ENCODE data around the gene ARRDC4. TPM values are rescaled to one million over a fixed set of nuclear protein-coding genes. Genes with fewer than 3 reads are reported as not detected.
A peak's percentile ranks its signal among the peaks of the same experiment; 100 is the strongest.

Gene ARRDC4
- polyA plus RNA-seq, 1 donor from 2014 or later: 0.90 TPM

- peaks cover 4% of the 10 kb centered on the region for H3K27me3 Mint-ChIP-seq
- peaks cover 2 to 12% (median 7%) of the 10 kb centered on the region in 3 donors for H3K9me3 Mint-ChIP-seq
- peaks cover 2% of the 10 kb centered on the region for H3K36me3 Mint-ChIP-seq
- H3K4me3 Mint-ChIP-seq: no peak overlapping the region
- no peak overlapping the region for H3K27ac Mint-ChIP-seq
- H3K4me1 Mint-ChIP-seq: peaks cover 0 to 6% (median 0%) of the 10 kb centered on the region in 3 donors
These were observed 5.5 kb upstream of the ARRDC4 start for GRCh38 chr15:97955035-97955434.

GRCh38 chr15:97955529-97955928 lies 5.0 kb upstream of the ARRDC4 start:
- peaks cover 0 to 7% (median 0%) of the 10 kb centered on the region in 3 donors for H3K4me1 Mint-ChIP-seq
- H3K27ac Mint-ChIP-seq: no peak overlapping the region
- peaks cover 8% of the 10 kb centered on the region for H3K27me3 Mint-ChIP-seq
- H3K9me3 Mint-ChIP-seq: peaks cover 4 to 12% (median 7%) of the 10 kb centered on the region in 3 donors
- H3K36me3 Mint-ChIP-seq: peaks cover 2% of the 10 kb centered on the region
- no peak overlapping the region for H3K4me3 Mint-ChIP-seq

DNA sequence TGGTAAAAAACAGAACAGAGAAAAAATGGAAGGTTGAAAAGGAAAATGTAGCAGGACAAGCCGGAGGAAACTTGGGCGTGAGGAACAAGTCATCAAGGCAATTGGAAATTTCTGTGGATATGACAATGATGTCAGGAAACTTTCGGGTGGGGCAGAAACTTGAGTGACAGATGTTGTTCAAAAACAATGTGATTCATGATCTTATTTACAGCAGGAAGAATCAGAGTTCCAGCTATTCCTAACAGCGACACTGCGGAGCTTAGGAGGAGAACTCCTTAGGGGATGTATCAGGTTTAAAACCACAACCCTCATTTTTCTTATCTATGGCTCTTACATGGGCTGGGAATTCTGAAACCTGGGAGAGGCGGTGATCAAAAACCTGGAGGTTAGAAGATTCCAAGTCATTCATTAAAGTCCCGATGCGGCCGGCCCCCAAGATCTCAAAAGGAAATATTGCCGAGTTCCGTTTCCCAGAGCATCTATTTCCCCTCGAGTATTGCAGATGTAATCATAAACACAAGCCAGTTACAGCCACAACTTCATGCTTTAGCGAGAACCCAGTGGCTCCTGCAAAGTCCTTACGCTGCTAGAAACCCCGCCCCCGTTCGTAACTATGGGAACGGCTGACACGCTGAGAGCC lies 659 bp upstream of the ARRDC4 start:
- Mint-ChIP-seq H3K4me1 (peaks cover 0 to 19% (median 0%) of the 10 kb centered on the region in 3 donors), H3K27ac (peak overlapping the region; percentile 45 to 95 (median 45)), H3K4me3 (peak overlapping the region; percentile 52 to 87 (median 81)), H3K27me3 (peaks cover 12% of the 10 kb centered on the region), H3K36me3 (peaks cover 2% of the 10 kb centered on the region), H3K9me3 (peaks cover 4 to 9% (median 6%) of the 10 kb centered on the region in 3 donors)

- Mint-ChIP-seq H3K27me3 (peaks cover 12% of the 10 kb centered on the region), H3K9me3 (peaks cover 0 to 1% (median 0%) of the 10 kb centered on the region in 3 donors), H3K4me3 (peak overlapping the region; percentile 48 to 79 (median 71)), H3K27ac (peak overlapping the region in 1 of 3 donors; percentile 73), H3K36me3 (peaks cover 3% of the 10 kb centered on the region), H3K4me1 (peaks cover 0 to 19% (median 0%) of the 10 kb centered on the region in 3 donors)
These were observed 808 bp downstream of the ARRDC4 start for GRCh38 chr15:97961067-97961954.

DNA sequence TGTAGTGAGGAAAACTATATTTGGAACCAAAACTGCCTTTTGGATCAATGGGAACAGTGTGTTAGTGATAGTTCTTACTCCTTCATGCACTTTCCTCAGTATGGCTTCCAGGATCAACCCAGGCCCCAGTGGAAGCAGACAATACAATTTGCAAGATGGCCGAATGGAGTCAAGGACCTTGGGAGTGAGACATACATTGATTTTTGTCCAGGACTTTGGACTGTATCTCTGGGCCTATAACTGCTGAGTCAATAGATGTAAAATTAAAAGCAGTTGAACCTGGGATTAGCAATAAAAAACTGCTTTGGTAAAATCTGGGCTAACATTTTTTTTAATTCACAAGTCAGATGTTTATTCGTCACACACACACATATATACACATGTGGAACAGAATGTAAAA lies 1.8 kb downstream of the ARRDC4 start:
- H3K27ac Mint-ChIP-seq: no peak overlapping the region
- peaks cover 12% of the 10 kb centered on the region for H3K27me3 Mint-ChIP-seq
- peak overlapping the region in 3 of 4 donors; percentile 8 to 48 (median 21) for H3K4me3 Mint-ChIP-seq
- H3K9me3 Mint-ChIP-seq: peaks cover 0 to 1% (median 0%) of the 10 kb centered on the region in 3 donors
- H3K36me3 Mint-ChIP-seq: peaks cover 3% of the 10 kb centered on the region
- H3K4me1 Mint-ChIP-seq: peaks cover 0 to 19% (median 0%) of the 10 kb centered on the region in 3 donors

GRCh38 chr15:97963779-97964178 lies 3.3 kb downstream of the ARRDC4 start:
- Mint-ChIP-seq H3K4me1 (peaks cover 0 to 19% (median 0%) of the 10 kb centered on the region in 3 donors), H3K36me3 (peaks cover 3% of the 10 kb centered on the region), H3K27ac (no peak overlapping the region), H3K9me3 (peaks cover 0 to 1% (median 0%) of the 10 kb centered on the region in 3 donors), H3K27me3 (peaks cover 11% of the 10 kb centered on the region), H3K4me3 (peak overlapping the region in 1 of 4 donors; percentile 14)

GRCh38 chr15:97966246-97966645 lies 5.7 kb downstream of the ARRDC4 start:
- Mint-ChIP-seq H3K36me3 (peaks cover 3% of the 10 kb centered on the region), H3K27me3 (peaks cover 4% of the 10 kb centered on the region), H3K4me3 (no peak overlapping the region), H3K9me3 (no peaks in the 10 kb centered on the region), H3K27ac (no peak overlapping the region), H3K4me1 (peaks cover 0 to 12% (median 0%) of the 10 kb centered on the region in 3 donors)

DNA sequence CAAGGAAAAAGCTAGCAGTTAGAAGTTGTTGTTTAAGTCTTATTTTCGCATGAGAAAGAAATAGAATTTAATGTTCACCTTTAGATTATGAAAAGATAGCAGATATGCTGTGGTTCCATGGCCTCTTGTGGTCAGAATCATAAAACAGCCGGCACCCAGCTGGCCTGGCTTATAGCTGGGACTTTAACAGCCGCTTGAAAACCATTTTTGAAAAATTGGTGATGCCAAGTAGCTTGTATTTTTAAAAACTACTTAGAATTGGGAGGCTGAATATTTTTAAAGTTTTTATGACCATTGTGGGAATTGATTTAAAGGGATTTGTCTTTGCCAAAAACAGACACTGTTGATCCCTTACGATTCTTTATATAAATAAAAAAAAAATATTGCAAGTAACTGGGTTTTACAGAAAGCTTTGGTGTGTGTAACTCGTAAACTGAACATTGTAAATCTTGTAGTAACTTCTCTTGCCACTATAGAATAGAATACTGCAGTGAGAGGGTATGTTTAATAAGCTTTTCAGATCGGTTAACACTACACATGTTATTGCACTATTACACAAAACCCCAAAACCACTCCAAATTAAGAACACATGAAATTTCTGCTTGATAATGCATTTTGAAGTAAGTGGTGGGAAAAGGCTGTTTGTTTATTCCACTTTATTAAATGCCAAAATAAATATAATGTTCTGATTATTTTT lies 6.6 kb downstream of the ARRDC4 start:
- no peaks in the 10 kb centered on the region for H3K27me3 Mint-ChIP-seq
- H3K36me3 Mint-ChIP-seq: peaks cover 3% of the 10 kb centered on the region
- no peak overlapping the region for H3K4me3 Mint-ChIP-seq
- no peak overlapping the region for H3K27ac Mint-ChIP-seq
- peaks cover 0 to 8% (median 0%) of the 10 kb centered on the region in 3 donors for H3K4me1 Mint-ChIP-seq
- no peaks in the 10 kb centered on the region for H3K9me3 Mint-ChIP-seq

DNA sequence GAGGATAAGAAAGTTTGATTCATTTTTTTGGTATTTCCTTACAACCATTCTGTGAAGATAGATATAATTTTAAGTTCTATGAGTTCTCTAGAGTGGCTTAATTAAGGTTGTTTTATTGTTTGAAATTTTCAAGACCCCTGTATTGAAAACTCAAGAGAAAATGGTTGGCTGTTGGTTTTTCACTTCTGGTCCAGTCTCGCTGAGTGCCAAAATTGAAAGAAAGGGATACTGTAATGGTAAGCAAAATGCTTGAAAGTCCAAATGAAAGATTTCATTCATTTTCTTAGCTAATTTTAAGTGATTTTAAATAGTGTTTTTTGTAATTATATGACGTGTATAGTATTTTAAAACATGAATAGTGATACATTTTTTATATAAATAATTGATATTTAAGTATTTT lies 7.4 kb downstream of the ARRDC4 start:
- Mint-ChIP-seq H3K36me3 (peaks cover 3% of the 10 kb centered on the region), H3K9me3 (no peaks in the 10 kb centered on the region), H3K4me3 (no peak overlapping the region), H3K27ac (no peak overlapping the region), H3K4me1 (peaks cover 0 to 8% (median 0%) of the 10 kb centered on the region in 3 donors), H3K27me3 (no peaks in the 10 kb centered on the region)

DNA sequence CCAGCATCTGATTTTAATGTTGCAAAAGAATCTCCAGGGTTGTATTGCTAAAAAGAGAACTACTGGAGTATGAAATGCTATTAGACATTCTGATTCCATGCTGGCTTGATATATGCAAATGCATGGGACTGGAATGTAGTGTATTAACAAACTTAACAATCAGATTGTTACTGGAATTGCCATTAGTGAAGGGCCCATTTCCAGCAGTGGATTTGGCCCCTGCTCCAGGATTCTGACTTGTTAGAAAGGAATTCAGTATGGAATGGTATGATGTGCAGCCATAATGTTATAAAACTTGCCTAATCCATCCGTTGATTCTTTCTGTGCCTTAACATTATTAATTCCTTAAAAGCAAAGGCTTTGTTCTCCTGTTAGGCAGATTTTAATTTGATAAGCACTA lies 7.9 kb downstream of the ARRDC4 start:
- H3K4me1 Mint-ChIP-seq: peaks cover 0 to 4% (median 0%) of the 10 kb centered on the region in 3 donors
- no peak overlapping the region for H3K27ac Mint-ChIP-seq
- H3K27me3 Mint-ChIP-seq: no peaks in the 10 kb centered on the region
- H3K4me3 Mint-ChIP-seq: no peak overlapping the region
- H3K36me3 Mint-ChIP-seq: peaks cover 3% of the 10 kb centered on the region
- H3K9me3 Mint-ChIP-seq: no peaks in the 10 kb centered on the region

- H3K4me1 Mint-ChIP-seq: peaks cover 0 to 3% (median 1%) of the 10 kb centered on the region in 3 donors
- H3K9me3 Mint-ChIP-seq: no peaks in the 10 kb centered on the region
- H3K4me3 Mint-ChIP-seq: no peak overlapping the region
- no peak overlapping the region for H3K27ac Mint-ChIP-seq
- H3K36me3 Mint-ChIP-seq: no peaks in the 10 kb centered on the region
- no peaks in the 10 kb centered on the region for H3K27me3 Mint-ChIP-seq
These were observed 11.9 kb downstream of the ARRDC4 start for GRCh38 chr15:97972366-97972765.

DNA sequence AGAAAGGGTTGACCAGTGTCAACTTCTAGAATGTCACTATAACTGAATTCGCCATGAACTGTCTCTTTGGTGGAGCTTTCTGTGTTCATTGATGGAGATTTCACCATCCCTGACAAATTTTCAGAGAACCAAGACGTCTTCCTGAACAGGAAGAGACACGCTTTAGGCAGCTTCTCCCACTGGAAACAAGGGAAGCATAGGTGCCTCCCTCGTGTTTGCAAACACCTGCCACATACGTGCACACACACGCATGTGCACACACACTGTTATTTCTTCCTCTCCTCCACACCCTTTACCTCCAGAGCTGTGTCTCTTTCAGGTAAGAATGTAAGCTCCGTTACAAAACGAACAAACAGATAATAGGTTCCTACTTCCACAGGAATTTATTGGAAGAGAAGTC lies 15.6 kb downstream of the ARRDC4 start:
- Mint-ChIP-seq H3K4me3 (no peak overlapping the region), H3K27me3 (no peaks in the 10 kb centered on the region), H3K36me3 (no peaks in the 10 kb centered on the region), H3K27ac (no peak overlapping the region), H3K9me3 (peaks cover 0 to 4% (median 0%) of the 10 kb centered on the region in 3 donors), H3K4me1 (peaks cover 0 to 3% (median 3%) of the 10 kb centered on the region in 3 donors)

GRCh38 chr15:97976766-97977503 lies 16.4 kb downstream of the ARRDC4 start:
- Mint-ChIP-seq H3K9me3 (peaks cover 0 to 4% (median 0%) of the 10 kb centered on the region in 3 donors), H3K4me3 (no peak overlapping the region), H3K4me1 (peaks cover 0 to 3% (median 3%) of the 10 kb centered on the region in 3 donors), H3K27me3 (no peaks in the 10 kb centered on the region), H3K36me3 (no peaks in the 10 kb centered on the region), H3K27ac (no peak overlapping the region)

- Mint-ChIP-seq H3K4me3 (no peak overlapping the region), H3K9me3 (peaks cover 0 to 4% (median 0%) of the 10 kb centered on the region in 3 donors), H3K4me1 (peaks cover 0 to 3% (median 3%) of the 10 kb centered on the region in 3 donors), H3K27ac (no peak overlapping the region), H3K27me3 (no peaks in the 10 kb centered on the region), H3K36me3 (no peaks in the 10 kb centered on the region)
These were observed 17.2 kb downstream of the ARRDC4 start for GRCh38 chr15:97977734-97978133.
